ENCODE measurements around the gene CUL3. TPM values are rescaled to one million over a fixed set of nuclear protein-coding genes. Genes with fewer than 3 reads are reported as not detected.

The CUL3 gene
- total and polyA plus RNA-seq, 3 donors from 2014 or later = 184 to 442 (median 256) TPM

DNA sequence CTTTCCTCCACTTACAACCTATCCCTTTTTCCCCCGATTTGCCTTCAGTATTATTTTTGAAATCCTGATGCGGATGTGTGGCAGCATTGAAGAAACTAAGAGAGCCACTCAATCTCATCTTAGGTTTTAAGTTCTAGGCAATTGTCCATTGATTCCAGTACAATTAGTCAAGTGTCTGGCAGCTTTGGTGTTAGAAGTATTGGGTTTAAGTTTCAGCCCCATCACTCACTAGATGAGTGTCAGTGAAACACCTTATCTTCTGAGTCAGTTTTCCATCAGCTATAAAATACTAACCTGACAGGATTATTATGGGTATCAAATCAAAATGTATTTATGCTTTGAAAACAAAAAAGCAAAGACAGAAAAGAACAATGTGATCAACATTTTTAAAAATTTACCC is 16.8 kb upstream of the CUL3 start:
- TF ChIP-seq POLR2A (IDR thresholded peaks at IDR 0.05) = no peak
- TF ChIP-seq, protein P1, sequence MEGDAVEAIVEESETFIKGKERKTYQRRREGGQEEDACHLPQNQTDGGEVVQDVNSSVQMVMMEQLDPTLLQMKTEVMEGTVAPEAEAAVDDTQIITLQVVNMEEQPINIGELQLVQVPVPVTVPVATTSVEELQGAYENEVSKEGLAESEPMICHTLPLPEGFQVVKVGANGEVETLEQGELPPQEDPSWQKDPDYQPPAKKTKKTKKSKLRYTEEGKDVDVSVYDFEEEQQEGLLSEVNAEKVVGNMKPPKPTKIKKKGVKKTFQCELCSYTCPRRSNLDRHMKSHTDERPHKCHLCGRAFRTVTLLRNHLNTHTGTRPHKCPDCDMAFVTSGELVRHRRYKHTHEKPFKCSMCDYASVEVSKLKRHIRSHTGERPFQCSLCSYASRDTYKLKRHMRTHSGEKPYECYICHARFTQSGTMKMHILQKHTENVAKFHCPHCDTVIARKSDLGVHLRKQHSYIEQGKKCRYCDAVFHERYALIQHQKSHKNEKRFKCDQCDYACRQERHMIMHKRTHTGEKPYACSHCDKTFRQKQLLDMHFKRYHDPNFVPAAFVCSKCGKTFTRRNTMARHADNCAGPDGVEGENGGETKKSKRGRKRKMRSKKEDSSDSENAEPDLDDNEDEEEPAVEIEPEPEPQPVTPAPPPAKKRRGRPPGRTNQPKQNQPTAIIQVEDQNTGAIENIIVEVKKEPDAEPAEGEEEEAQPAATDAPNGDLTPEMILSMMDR (IDR thresholded peaks at IDR 0.05) = no peak
- Histone ChIP-seq H3K9me3 (no peaks in the 10 kb centered on the region), H3K27me3 (no peaks in the 10 kb centered on the region), H3K27ac (no peak overlapping the region), H3K36me3 (ENCODE audit: low read depth, missing control alignments) (no peaks in the 10 kb centered on the region), H3K4me3 (no peak overlapping the region), H3K4me1 (no peaks in the 10 kb centered on the region)
- intact Hi-C loops (cut with DNase I; ENCODE audit: low total_unique reads) = no loop called here
- 77 to 86% methylated on average over 2 of the region's 2 CpGs for WGBS, 2 donors
- no peak for DNase-seq

DNA sequence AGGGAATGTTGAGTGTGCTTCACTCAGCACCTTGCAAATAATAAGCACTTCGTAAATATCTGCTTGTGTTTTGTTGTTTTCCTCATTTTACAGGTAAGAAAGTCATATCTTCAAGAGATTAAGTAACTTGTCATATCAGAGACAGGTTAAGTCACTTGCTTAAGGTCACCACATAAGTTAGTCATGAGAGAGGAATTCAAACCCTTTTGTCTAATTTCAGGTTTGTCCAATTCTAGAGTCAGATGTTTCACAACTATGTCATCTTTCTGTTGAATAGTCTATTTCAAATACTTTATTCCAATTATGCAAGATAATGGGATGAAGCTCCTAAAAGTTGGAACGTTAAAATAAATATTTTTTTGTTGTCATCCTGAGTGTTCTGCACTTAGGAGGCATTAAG is 13.5 kb upstream of the CUL3 start:
- no peak for TF ChIP-seq POLR2A (IDR thresholded peaks at IDR 0.05)
- TF ChIP-seq, protein P1 (IDR thresholded peaks at IDR 0.05) = no peak
- Histone ChIP-seq H3K36me3 (ENCODE audit: low read depth, missing control alignments) (no peaks in the 10 kb centered on the region), H3K9me3 (no peaks in the 10 kb centered on the region), H3K27me3 (no peaks in the 10 kb centered on the region), H3K4me3 (no peak overlapping the region), H3K4me1 (no peaks in the 10 kb centered on the region), H3K27ac (no peak overlapping the region)
- no peak for DNase-seq
- 85 to 87% methylated on average over 2 of the region's 2 CpGs for WGBS, 2 donors
- intact Hi-C loops (cut with DNase I; ENCODE audit: low total_unique reads) = no loop called here

DNA sequence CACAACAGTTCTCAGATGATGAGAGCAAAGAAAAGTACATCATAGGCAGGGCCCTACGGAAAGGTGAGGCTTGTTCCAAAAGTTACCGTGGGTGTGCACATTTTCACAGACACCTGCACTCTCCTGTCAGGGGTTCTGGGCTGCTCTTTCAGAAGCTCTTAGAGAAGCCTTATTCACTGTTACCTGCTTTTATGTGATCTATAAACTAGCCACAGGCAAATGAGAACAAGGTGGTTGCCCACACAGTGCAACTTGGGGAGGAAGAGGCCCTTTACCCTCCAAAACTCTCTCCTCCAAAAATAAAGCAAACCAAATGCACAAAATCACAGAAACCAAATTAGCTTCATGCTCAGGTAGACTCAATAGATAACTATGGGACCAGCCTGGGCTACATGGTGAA is 11.1 kb upstream of the CUL3 start:
- Histone ChIP-seq H3K9me3 (no peaks in the 10 kb centered on the region), H3K36me3 (ENCODE audit: low read depth, missing control alignments) (no peaks in the 10 kb centered on the region), H3K27ac (no peak overlapping the region), H3K4me1 (no peaks in the 10 kb centered on the region), H3K4me3 (no peak overlapping the region), H3K27me3 (no peaks in the 10 kb centered on the region)
- DNase-seq = no peak
- TF ChIP-seq POLR2A (IDR thresholded peaks at IDR 0.05) = no peak
- TF ChIP-seq, protein P1 (IDR thresholded peaks at IDR 0.05) = no peak
- 82 to 96% methylated on average over 2 of the region's 2 CpGs for WGBS, 2 donors
- intact Hi-C loops (cut with DNase I; ENCODE audit: low total_unique reads) = no loop called here

DNA sequence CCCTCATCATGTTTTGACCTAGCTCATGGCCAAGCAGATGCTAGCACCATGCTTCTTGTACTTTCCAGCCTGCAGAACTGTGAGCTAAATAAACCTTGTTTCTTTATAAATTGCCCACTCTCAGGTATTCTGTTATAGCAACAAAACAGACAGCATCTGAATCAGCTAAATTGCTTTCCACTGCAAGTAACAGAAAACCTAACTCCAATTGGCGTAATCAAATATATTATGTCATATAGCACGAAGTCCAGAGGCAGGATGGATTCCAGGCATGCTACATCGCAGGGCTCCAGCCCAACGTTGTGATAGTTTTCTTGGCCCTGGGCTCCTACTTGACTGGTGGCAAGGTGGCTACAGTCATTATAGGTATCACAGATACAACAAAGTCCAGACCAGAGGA is 10.4 kb upstream of the CUL3 start:
- DNase-seq = no peak
- H3K4me1 ChIP-seq = no peaks in the 10 kb centered on the region
- TF ChIP-seq, protein P1 (IDR thresholded peaks at IDR 0.05) = no peak
- H3K36me3 ChIP-seq (ENCODE audit: low read depth, missing control alignments) = no peaks in the 10 kb centered on the region
- H3K27ac ChIP-seq = no peak overlapping the region
- no peaks in the 10 kb centered on the region for H3K9me3 ChIP-seq
- no peaks in the 10 kb centered on the region for H3K27me3 ChIP-seq
- no peak overlapping the region for H3K4me3 ChIP-seq
- 85% methylated on average over 4 of the region's 4 CpGs for WGBS, 2 donors
- intact Hi-C loops (cut with DNase I; ENCODE audit: low total_unique reads) = no loop called here

DNA sequence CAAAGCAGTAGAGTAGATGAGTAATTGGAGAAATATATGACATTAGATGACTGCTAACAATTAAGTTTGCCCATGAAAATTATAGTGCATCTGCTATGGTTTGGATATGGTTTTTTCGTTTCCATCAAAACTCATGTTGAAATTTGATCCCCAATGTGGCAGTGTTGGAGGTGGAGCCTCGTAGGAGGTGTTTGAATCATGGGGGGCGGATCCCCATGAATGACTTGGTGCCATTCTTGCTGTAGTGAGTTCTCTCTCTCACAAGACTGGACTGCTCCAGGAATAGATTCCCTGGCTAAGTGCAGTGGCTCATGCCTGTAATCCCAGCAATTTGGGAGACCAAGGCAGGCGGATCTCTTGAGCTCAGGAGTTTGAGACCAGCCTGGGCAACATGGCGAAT is 9.7 kb upstream of the CUL3 start:
- Histone ChIP-seq H3K27me3 (no peaks in the 10 kb centered on the region), H3K9me3 (no peaks in the 10 kb centered on the region), H3K27ac (no peak overlapping the region), H3K4me1 (no peaks in the 10 kb centered on the region), H3K36me3 (ENCODE audit: low read depth, missing control alignments) (no peaks in the 10 kb centered on the region), H3K4me3 (no peak overlapping the region)
- no peak for DNase-seq
- 78 to 81% methylated on average over 4 to 5 of the region's 5 CpGs for WGBS, 2 donors
- intact Hi-C loops (cut with DNase I; ENCODE audit: low total_unique reads) = no loop called here
- no peak for TF ChIP-seq POLR2A (IDR thresholded peaks at IDR 0.05)
- TF ChIP-seq, protein P1 (IDR thresholded peaks at IDR 0.05) = no peak
